Measurements from ENCODE around the gene GALNT14. TPM values are rescaled to one million over a fixed set of nuclear protein-coding genes. Genes with fewer than 3 reads are reported as not detected.

The GALNT14 gene
- total RNA-seq, 3 donors from 2014 or later (not counting 1 experiment from before 2014, with no cell fraction given): 0.68 TPM; not detected in 2

DNA sequence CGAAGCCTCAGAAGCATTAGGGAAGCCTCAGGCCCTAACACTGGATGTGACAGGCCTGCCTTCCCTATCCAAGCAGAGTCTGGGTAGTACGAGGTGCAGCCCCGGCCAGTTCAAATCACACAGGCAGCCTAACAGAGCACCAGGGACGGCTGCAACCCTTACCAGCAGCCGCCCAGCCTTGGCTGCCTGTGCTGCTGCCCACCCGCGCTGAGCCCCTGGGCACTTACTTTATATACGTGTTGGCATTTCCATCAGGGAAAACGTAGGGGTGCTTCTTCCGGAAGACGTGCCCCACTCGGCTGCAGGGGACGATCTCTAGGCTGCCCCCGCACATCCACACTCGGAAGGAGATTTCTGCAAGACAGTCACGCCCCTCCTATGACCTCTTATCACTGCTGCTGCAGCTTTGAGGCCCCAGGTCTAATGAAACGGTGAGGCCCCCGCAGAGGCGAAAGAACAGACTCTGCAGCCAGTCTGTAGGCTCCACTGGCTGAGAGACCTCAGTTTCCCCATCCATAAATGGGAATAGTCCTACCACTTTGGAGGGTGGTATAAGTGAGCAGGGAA lies 206.3 kb downstream of the GALNT14 start:
- DNase-seq: no peak
- Mint-ChIP-seq H3K4me1 (peaks cover 0 to 8% of the 10 kb centered on the region in 2 donors), H3K27me3 (ENCODE audit: low read depth in 2 of 2) (no peaks in the 10 kb centered on the region), H3K9me3 (no peaks in the 10 kb centered on the region), H3K36me3 (no peaks in the 10 kb centered on the region), H3K4me3 (no peak overlapping the region), H3K27ac (no peak overlapping the region)
- no peak overlapping the region for H3K27ac ChIP-seq (ENCODE audit: low read length)
- ATAC-seq: no peak
- intact Hi-C loops (cut with micrococcal nuclease): no loop called here
- TF ChIP-seq, protein P1, sequence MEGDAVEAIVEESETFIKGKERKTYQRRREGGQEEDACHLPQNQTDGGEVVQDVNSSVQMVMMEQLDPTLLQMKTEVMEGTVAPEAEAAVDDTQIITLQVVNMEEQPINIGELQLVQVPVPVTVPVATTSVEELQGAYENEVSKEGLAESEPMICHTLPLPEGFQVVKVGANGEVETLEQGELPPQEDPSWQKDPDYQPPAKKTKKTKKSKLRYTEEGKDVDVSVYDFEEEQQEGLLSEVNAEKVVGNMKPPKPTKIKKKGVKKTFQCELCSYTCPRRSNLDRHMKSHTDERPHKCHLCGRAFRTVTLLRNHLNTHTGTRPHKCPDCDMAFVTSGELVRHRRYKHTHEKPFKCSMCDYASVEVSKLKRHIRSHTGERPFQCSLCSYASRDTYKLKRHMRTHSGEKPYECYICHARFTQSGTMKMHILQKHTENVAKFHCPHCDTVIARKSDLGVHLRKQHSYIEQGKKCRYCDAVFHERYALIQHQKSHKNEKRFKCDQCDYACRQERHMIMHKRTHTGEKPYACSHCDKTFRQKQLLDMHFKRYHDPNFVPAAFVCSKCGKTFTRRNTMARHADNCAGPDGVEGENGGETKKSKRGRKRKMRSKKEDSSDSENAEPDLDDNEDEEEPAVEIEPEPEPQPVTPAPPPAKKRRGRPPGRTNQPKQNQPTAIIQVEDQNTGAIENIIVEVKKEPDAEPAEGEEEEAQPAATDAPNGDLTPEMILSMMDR (IDR thresholded peaks at IDR 0.05): no peak
- peaks cover 5% of the 10 kb centered on the region for H3K4me1 ChIP-seq (ENCODE audit: control insufficient read depth, insufficient read depth, low read length)
- H3K27me3 ChIP-seq (ENCODE audit: control insufficient read depth, insufficient read depth, low read length): no peaks in the 10 kb centered on the region
- WGBS (ENCODE audit: insufficient coverage): 93% methylated on average over 19 of the region's 19 CpGs
- H3K4me3 ChIP-seq (ENCODE audit: low read length): no peak overlapping the region
- H3K9me3 ChIP-seq (ENCODE audit: control insufficient read depth, insufficient read depth, low read length): no peaks in the 10 kb centered on the region
- H3K36me3 ChIP-seq (ENCODE audit: control insufficient read depth, insufficient read depth, low read length): no peaks in the 10 kb centered on the region

DNA sequence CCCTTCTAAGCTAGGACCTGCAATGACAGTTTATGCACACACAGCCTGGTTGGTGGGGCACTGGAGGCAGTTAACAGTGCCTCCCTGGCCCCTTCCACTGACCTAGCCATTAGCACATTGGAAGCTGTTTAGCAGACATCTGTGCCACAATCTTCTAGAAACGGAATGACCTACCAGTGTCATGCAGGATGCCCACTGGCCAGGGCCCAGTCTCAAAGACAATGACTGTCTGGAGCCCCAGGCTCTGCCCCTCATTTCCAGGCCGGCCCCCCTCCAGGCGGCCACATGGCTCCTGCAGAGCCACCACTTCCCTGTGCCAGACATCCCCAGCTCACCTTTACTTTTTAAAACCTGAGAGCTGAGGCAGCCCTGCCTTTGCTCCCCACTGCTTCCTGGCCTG lies 207.5 kb downstream of the GALNT14 start:
- Histone ChIP-seq H3K27me3 (ENCODE audit: control insufficient read depth, insufficient read depth, low read length) (no peaks in the 10 kb centered on the region), H3K4me1 (ENCODE audit: control insufficient read depth, insufficient read depth, low read length) (peaks cover 5% of the 10 kb centered on the region), H3K4me3 (ENCODE audit: low read length) (no peak overlapping the region), H3K27ac (ENCODE audit: low read length) (no peak overlapping the region), H3K36me3 (ENCODE audit: control insufficient read depth, insufficient read depth, low read length) (no peaks in the 10 kb centered on the region), H3K9me3 (ENCODE audit: control insufficient read depth, insufficient read depth, low read length) (no peaks in the 10 kb centered on the region)
- ATAC-seq: no peak
- Mint-ChIP-seq H3K4me1 (peaks cover 0 to 8% of the 10 kb centered on the region in 2 donors), H3K27me3 (ENCODE audit: low read depth in 2 of 2) (no peaks in the 10 kb centered on the region), H3K27ac (no peak overlapping the region), H3K4me3 (no peak overlapping the region), H3K36me3 (no peaks in the 10 kb centered on the region), H3K9me3 (no peaks in the 10 kb centered on the region)
- DNase-seq: no peak
- TF ChIP-seq, protein P1 (IDR thresholded peaks at IDR 0.05): no peak
- WGBS (ENCODE audit: insufficient coverage): 86% methylated on average over 3 of the region's 3 CpGs
- intact Hi-C loops (cut with micrococcal nuclease): no loop called here

DNA sequence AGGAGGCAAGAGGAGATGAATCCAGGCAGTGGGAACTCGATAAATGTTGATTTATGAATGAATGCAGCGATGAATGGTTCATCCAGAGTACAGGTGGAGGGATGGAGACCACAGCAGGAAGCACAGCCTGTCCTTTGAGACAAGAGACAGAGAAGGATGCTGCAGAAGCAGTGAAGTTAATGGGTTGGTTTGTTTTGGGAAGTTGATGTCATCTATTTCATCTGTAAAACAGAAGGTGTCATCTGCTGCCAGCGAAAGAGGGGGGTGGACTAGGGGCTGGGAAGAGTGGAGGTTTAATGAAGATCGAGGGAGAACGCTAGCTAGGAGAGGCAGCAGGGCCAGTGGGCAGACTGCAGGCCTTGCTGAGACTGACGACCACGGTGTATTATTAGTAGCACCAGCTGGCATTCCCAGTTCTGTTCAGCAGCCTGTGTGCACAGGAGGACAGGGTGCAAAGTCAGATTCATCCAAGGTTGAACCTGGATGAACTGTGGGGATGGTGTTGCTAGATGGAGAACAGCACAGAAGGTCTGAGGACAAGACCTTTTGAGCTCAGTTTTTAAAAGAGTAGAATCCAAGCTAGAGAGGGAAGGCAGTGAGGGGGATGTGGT lies 210.7 kb downstream of the GALNT14 start:
- intact Hi-C loops (cut with micrococcal nuclease): no loop called here
- H3K27ac Mint-ChIP-seq: no peak overlapping the region
- TF ChIP-seq, protein P1 (IDR thresholded peaks at IDR 0.05): no peak
- no peaks in the 10 kb centered on the region for H3K4me1 ChIP-seq (ENCODE audit: control insufficient read depth, insufficient read depth, low read length)
- H3K27me3 Mint-ChIP-seq (ENCODE audit: low read depth in 2 of 2): no peaks in the 10 kb centered on the region
- H3K9me3 ChIP-seq (ENCODE audit: control insufficient read depth, insufficient read depth, low read length): no peaks in the 10 kb centered on the region
- peaks cover 0 to 5% of the 10 kb centered on the region in 2 donors for H3K4me1 Mint-ChIP-seq
- no peak for ATAC-seq
- WGBS (ENCODE audit: insufficient coverage): 89% methylated on average over 7 of the region's 7 CpGs
- H3K4me3 Mint-ChIP-seq: no peak overlapping the region
- H3K27ac ChIP-seq (ENCODE audit: low read length): no peak overlapping the region
- no peaks in the 10 kb centered on the region for H3K9me3 Mint-ChIP-seq
- H3K4me3 ChIP-seq (ENCODE audit: low read length): no peak overlapping the region
- H3K27me3 ChIP-seq (ENCODE audit: control insufficient read depth, insufficient read depth, low read length): no peaks in the 10 kb centered on the region
- H3K36me3 Mint-ChIP-seq: no peaks in the 10 kb centered on the region
- DNase-seq: no peak
- H3K36me3 ChIP-seq (ENCODE audit: control insufficient read depth, insufficient read depth, low read length): no peaks in the 10 kb centered on the region

DNA sequence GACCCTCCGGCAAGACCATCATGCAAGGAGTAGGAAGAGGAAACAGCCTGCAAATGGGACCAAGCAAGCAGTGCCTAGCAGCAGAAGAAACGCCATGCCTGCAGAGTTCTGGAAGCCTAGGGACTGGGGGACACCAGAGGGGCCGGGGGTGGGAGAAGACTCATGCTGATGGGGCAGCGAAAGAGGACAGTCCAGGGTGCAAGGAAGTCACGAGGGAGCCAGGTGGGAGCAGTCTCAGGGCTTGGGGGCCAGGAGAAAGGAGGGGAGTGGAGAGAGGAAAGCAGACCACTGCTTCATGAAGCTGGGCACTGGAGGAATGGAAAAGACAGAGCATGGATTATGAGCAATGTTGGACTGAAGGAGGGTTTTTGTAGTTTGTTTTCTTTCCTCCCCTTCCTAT lies 211.6 kb downstream of the GALNT14 start:
- Histone ChIP-seq H3K36me3 (ENCODE audit: control insufficient read depth, insufficient read depth, low read length) (no peaks in the 10 kb centered on the region), H3K9me3 (ENCODE audit: control insufficient read depth, insufficient read depth, low read length) (no peaks in the 10 kb centered on the region), H3K27ac (ENCODE audit: low read length) (no peak overlapping the region), H3K4me1 (ENCODE audit: control insufficient read depth, insufficient read depth, low read length) (no peaks in the 10 kb centered on the region), H3K27me3 (ENCODE audit: control insufficient read depth, insufficient read depth, low read length) (no peaks in the 10 kb centered on the region), H3K4me3 (ENCODE audit: low read length) (no peak overlapping the region)
- intact Hi-C loops (cut with micrococcal nuclease): no loop called here
- Mint-ChIP-seq H3K36me3 (no peaks in the 10 kb centered on the region), H3K27me3 (ENCODE audit: low read depth in 2 of 2) (no peaks in the 10 kb centered on the region), H3K27ac (no peak overlapping the region), H3K9me3 (no peaks in the 10 kb centered on the region), H3K4me3 (no peak overlapping the region), H3K4me1 (no peaks in the 10 kb centered on the region)
- ATAC-seq (no peak), DNase-seq (no peak)
- TF ChIP-seq, protein P1 (IDR thresholded peaks at IDR 0.05): no peak
- 84% methylated on average over 5 of the region's 5 CpGs for WGBS (ENCODE audit: insufficient coverage)
